ENCODE measurements around the gene SLC12A2.

The SLC12A2 gene

GRCh38 chr5:128097224-128097623 lies 13.7 kb downstream of the SLC12A2 start:
- peaks cover 3% of the 10 kb centered on the region for H3K4me1 ChIP-seq (ENCODE audit: control insufficient read depth, insufficient read depth, low read length)
- H3K27me3 ChIP-seq (ENCODE audit: control insufficient read depth in 1 of 2, insufficient read depth in 2 of 2, low read length in 2 of 2): no peaks in the 10 kb centered on the region
- no peak overlapping the region for H3K9ac ChIP-seq (ENCODE audit: low read length in 2 of 2)
- H3K27ac ChIP-seq (ENCODE audit: low read length): no peak overlapping the region
- H3K4me3 ChIP-seq (ENCODE audit: low read length in 2 of 2): no peak overlapping the region
- H3K36me3 ChIP-seq (ENCODE audit: control insufficient read depth in 2 of 2, insufficient read depth in 2 of 2, low read length in 2 of 2): no peaks in the 10 kb centered on the region
- H3K9me3 ChIP-seq (ENCODE audit: control insufficient read depth in 2 of 2, low read length in 2 of 2): no peaks in the 10 kb centered on the region

DNA sequence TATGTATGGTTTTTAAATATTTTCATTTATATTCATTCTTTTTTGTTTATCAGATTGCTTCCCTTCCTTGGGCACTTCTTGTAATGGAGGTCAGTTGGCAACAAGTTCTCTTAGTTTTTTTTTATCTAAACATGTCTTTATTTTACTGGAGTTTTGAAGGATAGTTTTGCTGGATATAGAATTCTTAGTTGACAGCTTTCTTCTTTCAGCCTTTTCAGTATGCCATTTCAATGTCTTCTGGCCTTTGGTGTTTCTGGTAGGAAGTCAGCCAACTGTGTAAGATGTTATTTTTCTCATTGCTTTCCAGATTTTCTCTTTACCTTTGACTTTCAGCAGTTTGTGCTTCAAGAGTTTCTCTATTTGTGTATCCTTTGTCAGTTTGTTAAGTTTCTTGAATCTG lies 14.2 kb downstream of the SLC12A2 start:
- Histone ChIP-seq H3K9ac (ENCODE audit: low read length in 2 of 2) (no peak overlapping the region), H3K36me3 (ENCODE audit: control insufficient read depth in 2 of 2, insufficient read depth in 2 of 2, low read length in 2 of 2) (no peaks in the 10 kb centered on the region), H3K4me1 (ENCODE audit: control insufficient read depth, insufficient read depth, low read length) (peaks cover 3% of the 10 kb centered on the region), H3K27me3 (ENCODE audit: control insufficient read depth in 1 of 2, insufficient read depth in 2 of 2, low read length in 2 of 2) (no peaks in the 10 kb centered on the region), H3K27ac (ENCODE audit: low read length) (no peak overlapping the region), H3K9me3 (ENCODE audit: control insufficient read depth in 2 of 2, low read length in 2 of 2) (no peaks in the 10 kb centered on the region), H3K4me3 (ENCODE audit: low read length in 2 of 2) (no peak overlapping the region)

- H3K4me3 ChIP-seq (ENCODE audit: low read length in 2 of 2): no peak overlapping the region
- no peak overlapping the region for H3K27ac ChIP-seq (ENCODE audit: low read length)
- H3K9ac ChIP-seq (ENCODE audit: low read length in 2 of 2): no peak overlapping the region
- H3K27me3 ChIP-seq (ENCODE audit: control insufficient read depth in 1 of 2, insufficient read depth in 2 of 2, low read length in 2 of 2): no peaks in the 10 kb centered on the region
- no peaks in the 10 kb centered on the region for H3K9me3 ChIP-seq (ENCODE audit: control insufficient read depth in 2 of 2, low read length in 2 of 2)
- no peaks in the 10 kb centered on the region for H3K36me3 ChIP-seq (ENCODE audit: control insufficient read depth in 2 of 2, insufficient read depth in 2 of 2, low read length in 2 of 2)
- peaks cover 3% of the 10 kb centered on the region for H3K4me1 ChIP-seq (ENCODE audit: control insufficient read depth, insufficient read depth, low read length)
Measured at GRCh38 chr5:128099944-128100343, 16.4 kb downstream of the SLC12A2 start.

DNA sequence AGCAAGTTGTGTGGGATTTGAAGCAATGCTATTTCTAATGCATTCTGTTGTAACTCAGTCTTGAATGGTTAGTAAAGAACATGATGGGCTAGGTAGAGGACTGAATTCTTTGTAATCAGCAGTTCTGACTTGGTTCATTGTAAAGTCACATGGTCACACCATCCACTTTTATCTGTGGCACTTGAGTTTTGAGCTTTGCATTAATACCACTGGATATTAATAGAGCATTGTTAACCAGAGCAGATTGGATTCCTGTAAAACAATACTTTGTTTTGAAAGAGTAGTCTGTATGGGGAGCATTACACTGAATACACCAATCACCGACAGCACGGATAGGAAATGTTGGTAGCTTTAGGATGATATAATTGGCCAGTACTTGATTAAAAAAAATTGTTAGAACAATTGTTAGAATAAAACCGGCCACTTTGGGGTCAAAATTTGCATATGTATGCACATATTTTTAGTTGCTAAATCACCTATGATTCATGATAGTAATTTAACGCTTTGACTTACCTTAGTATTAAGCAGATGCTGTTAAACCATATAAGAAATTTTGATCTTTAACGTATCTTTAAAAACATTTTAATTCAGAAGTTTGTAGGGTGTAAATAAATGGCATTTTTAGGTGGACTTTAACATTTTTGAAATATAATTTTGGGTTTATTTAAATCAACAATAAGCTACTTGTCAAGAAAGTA lies 17.4 kb downstream of the SLC12A2 start:
- Histone ChIP-seq H3K4me3 (ENCODE audit: low read length in 2 of 2) (no peak overlapping the region), H3K36me3 (ENCODE audit: control insufficient read depth in 2 of 2, insufficient read depth in 2 of 2, low read length in 2 of 2) (no peaks in the 10 kb centered on the region), H3K4me1 (ENCODE audit: control insufficient read depth, insufficient read depth, low read length) (peaks cover 3% of the 10 kb centered on the region), H3K9me3 (ENCODE audit: control insufficient read depth in 2 of 2, low read length in 2 of 2) (no peaks in the 10 kb centered on the region), H3K9ac (ENCODE audit: low read length in 2 of 2) (no peak overlapping the region), H3K27ac (ENCODE audit: low read length) (no peak overlapping the region), H3K27me3 (ENCODE audit: control insufficient read depth in 1 of 2, insufficient read depth in 2 of 2, low read length in 2 of 2) (no peaks in the 10 kb centered on the region)

DNA sequence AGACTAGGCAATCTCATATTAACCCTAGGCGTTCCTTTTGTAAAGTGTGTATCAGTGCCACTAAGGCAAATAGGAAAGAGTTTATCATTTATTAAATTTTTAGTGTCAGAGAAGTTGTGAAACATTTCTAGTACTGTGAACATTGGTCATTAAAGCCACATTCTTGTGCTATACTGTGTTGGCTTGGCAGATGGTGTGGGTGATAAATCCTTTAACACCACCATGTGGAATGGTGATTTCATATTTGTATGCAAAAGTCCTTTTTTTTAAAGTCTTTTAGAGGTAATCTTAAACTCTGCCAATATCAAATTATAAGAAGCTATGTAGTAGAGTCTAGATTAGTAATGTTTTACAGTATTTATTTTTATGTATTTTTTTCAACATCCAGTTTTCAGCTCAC lies 18.1 kb downstream of the SLC12A2 start:
- no peak overlapping the region for H3K27ac ChIP-seq (ENCODE audit: low read length)
- H3K9me3 ChIP-seq (ENCODE audit: control insufficient read depth in 2 of 2, low read length in 2 of 2): no peaks in the 10 kb centered on the region
- peaks cover 3% of the 10 kb centered on the region for H3K4me1 ChIP-seq (ENCODE audit: control insufficient read depth, insufficient read depth, low read length)
- no peak overlapping the region for H3K9ac ChIP-seq (ENCODE audit: low read length in 2 of 2)
- no peaks in the 10 kb centered on the region for H3K27me3 ChIP-seq (ENCODE audit: control insufficient read depth in 1 of 2, insufficient read depth in 2 of 2, low read length in 2 of 2)
- H3K4me3 ChIP-seq (ENCODE audit: low read length in 2 of 2): no peak overlapping the region
- H3K36me3 ChIP-seq (ENCODE audit: control insufficient read depth in 2 of 2, insufficient read depth in 2 of 2, low read length in 2 of 2): no peaks in the 10 kb centered on the region

GRCh38 chr5:128105203-128105602 lies 21.6 kb downstream of the SLC12A2 start:
- H3K9me3 ChIP-seq (ENCODE audit: control insufficient read depth in 2 of 2, low read length in 2 of 2): no peaks in the 10 kb centered on the region
- no peak overlapping the region for H3K9ac ChIP-seq (ENCODE audit: low read length in 2 of 2)
- peaks cover 0 to under 1% of the 10 kb centered on the region in 2 donors for H3K36me3 ChIP-seq (ENCODE audit: control insufficient read depth in 2 of 2, insufficient read depth in 2 of 2, low read length in 2 of 2)
- H3K27me3 ChIP-seq (ENCODE audit: control insufficient read depth in 1 of 2, insufficient read depth in 2 of 2, low read length in 2 of 2): no peaks in the 10 kb centered on the region
- no peak overlapping the region for H3K27ac ChIP-seq (ENCODE audit: low read length)
- no peak overlapping the region for H3K4me3 ChIP-seq (ENCODE audit: low read length in 2 of 2)
- H3K4me1 ChIP-seq (ENCODE audit: control insufficient read depth, insufficient read depth, low read length): no peaks in the 10 kb centered on the region

GRCh38 chr5:128109138-128109537 lies 25.6 kb downstream of the SLC12A2 start:
- Histone ChIP-seq H3K9ac (ENCODE audit: low read length in 2 of 2) (no peak overlapping the region), H3K27me3 (ENCODE audit: control insufficient read depth in 1 of 2, insufficient read depth in 2 of 2, low read length in 2 of 2) (no peaks in the 10 kb centered on the region), H3K36me3 (ENCODE audit: control insufficient read depth in 2 of 2, insufficient read depth in 2 of 2, low read length in 2 of 2) (peaks cover 0 to 10% of the 10 kb centered on the region in 2 donors), H3K4me1 (ENCODE audit: control insufficient read depth, insufficient read depth, low read length) (no peaks in the 10 kb centered on the region), H3K4me3 (ENCODE audit: low read length in 2 of 2) (no peak overlapping the region), H3K27ac (ENCODE audit: low read length) (no peak overlapping the region), H3K9me3 (ENCODE audit: control insufficient read depth in 2 of 2, low read length in 2 of 2) (no peaks in the 10 kb centered on the region)

DNA sequence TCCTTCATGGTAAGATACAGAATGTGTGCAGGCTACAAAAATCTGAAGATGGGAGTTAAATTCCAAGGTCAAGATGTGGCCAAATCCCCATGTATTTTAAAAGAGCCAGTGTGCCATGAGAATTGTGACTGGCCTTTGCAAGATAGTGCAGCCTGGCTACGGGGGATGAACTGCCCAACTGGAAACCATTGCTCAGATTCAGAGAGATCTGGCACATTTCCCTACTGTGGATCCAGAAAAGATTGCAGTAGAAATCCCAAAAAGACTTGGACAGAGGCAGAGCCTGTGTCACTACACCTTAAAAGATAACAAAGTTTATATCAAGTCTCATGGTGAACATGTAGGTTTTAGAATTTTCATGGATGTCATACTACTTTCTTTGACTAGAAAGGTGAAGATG lies 26.2 kb downstream of the SLC12A2 start:
- Histone ChIP-seq H3K27ac (ENCODE audit: low read length) (no peak overlapping the region), H3K36me3 (ENCODE audit: control insufficient read depth in 2 of 2, insufficient read depth in 2 of 2, low read length in 2 of 2) (peaks cover 1 to 13% of the 10 kb centered on the region in 2 donors), H3K4me1 (ENCODE audit: control insufficient read depth, insufficient read depth, low read length) (no peaks in the 10 kb centered on the region), H3K9ac (ENCODE audit: low read length in 2 of 2) (no peak overlapping the region), H3K9me3 (ENCODE audit: control insufficient read depth in 2 of 2, low read length in 2 of 2) (no peaks in the 10 kb centered on the region), H3K4me3 (ENCODE audit: low read length in 2 of 2) (no peak overlapping the region), H3K27me3 (ENCODE audit: control insufficient read depth in 1 of 2, insufficient read depth in 2 of 2, low read length in 2 of 2) (no peaks in the 10 kb centered on the region)

GRCh38 chr5:128111818-128112448 lies 28.4 kb downstream of the SLC12A2 start:
- H3K36me3 ChIP-seq (ENCODE audit: control insufficient read depth in 2 of 2, insufficient read depth in 2 of 2, low read length in 2 of 2): peaks cover 10 to 28% of the 10 kb centered on the region in 2 donors
- H3K4me1 ChIP-seq (ENCODE audit: control insufficient read depth, insufficient read depth, low read length): no peaks in the 10 kb centered on the region
- H3K9ac ChIP-seq (ENCODE audit: low read length in 2 of 2): no peak overlapping the region
- no peak overlapping the region for H3K27ac ChIP-seq (ENCODE audit: low read length)
- H3K27me3 ChIP-seq (ENCODE audit: control insufficient read depth in 1 of 2, insufficient read depth in 2 of 2, low read length in 2 of 2): no peaks in the 10 kb centered on the region
- no peaks in the 10 kb centered on the region for H3K9me3 ChIP-seq (ENCODE audit: control insufficient read depth in 2 of 2, low read length in 2 of 2)
- H3K4me3 ChIP-seq (ENCODE audit: low read length in 2 of 2): no peak overlapping the region

DNA sequence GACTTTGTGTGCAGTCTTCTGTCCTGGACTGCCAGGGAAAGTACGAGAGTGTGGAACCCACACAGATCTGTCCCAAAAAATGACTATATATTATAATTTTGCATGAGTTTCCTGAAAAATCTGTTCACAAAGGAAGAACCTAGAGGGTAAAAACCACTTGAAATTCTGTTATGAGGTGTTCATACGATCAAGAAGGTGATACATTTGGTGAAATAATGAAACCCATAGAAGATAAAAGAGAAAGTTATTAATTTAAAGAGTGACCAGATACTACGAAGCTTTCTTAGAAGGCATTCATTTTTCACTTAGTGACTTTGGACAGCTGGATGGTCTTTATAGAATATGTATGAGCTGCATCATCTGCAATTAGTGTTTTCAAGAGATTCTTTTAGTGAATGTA lies 32.9 kb downstream of the SLC12A2 start:
- no peak overlapping the region for H3K4me3 ChIP-seq (ENCODE audit: low read length in 2 of 2)
- H3K36me3 ChIP-seq (ENCODE audit: control insufficient read depth in 2 of 2, insufficient read depth in 2 of 2, low read length in 2 of 2): peaks cover 10 to 29% of the 10 kb centered on the region in 2 donors

DNA sequence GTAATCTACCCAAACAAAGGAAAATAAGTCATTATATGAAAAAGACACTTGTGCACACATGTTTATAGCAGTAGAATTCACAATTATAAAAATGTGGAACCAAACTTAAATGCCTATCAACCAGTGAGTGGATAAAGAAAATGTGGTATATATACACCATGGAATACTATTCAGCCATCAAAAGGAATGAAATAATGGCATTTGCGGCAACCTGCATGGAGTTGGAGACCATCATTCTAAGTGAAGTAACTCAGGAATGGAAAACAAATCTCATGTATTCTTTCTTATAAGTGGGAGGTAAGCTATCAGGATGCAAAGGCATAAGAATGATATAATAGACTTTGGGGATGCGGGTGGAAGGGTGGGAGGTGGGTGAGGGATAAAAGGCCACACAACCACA lies 34.6 kb downstream of the SLC12A2 start:
- Histone ChIP-seq H3K9me3 (ENCODE audit: control insufficient read depth in 2 of 2, low read length in 2 of 2) (no peaks in the 10 kb centered on the region), H3K9ac (ENCODE audit: low read length in 2 of 2) (no peak overlapping the region), H3K27ac (ENCODE audit: low read length) (no peak overlapping the region), H3K4me1 (ENCODE audit: control insufficient read depth, insufficient read depth, low read length) (no peaks in the 10 kb centered on the region), H3K27me3 (ENCODE audit: control insufficient read depth in 1 of 2, insufficient read depth in 2 of 2, low read length in 2 of 2) (no peaks in the 10 kb centered on the region), H3K4me3 (ENCODE audit: low read length in 2 of 2) (no peak overlapping the region), H3K36me3 (ENCODE audit: control insufficient read depth in 2 of 2, insufficient read depth in 2 of 2, low read length in 2 of 2) (peaks cover 10 to 30% of the 10 kb centered on the region in 2 donors)

More for the DNA sequence above, 32.9 kb downstream of the SLC12A2 start:
- Histone ChIP-seq H3K27ac (ENCODE audit: low read length) (no peak overlapping the region), H3K27me3 (ENCODE audit: control insufficient read depth in 1 of 2, insufficient read depth in 2 of 2, low read length in 2 of 2) (no peaks in the 10 kb centered on the region), H3K9ac (ENCODE audit: low read length in 2 of 2) (no peak overlapping the region), H3K9me3 (ENCODE audit: control insufficient read depth in 2 of 2, low read length in 2 of 2) (no peaks in the 10 kb centered on the region), H3K4me1 (ENCODE audit: control insufficient read depth, insufficient read depth, low read length) (no peaks in the 10 kb centered on the region)
